GM18499 (cell line): Measurements from ENCODE around the gene ELANE.

Source experiments
- ATAC-seq: cut with Tn5 transposase; IDR thresholded peaks from one replicate; pipeline ENCODE4 v1.9.1; 2021; ENCODE audit warnings: moderate number of reproducible peaks; ENCODE audit not compliant: insufficient read depth, unreplicated experiment

Gene ELANE

DNA sequence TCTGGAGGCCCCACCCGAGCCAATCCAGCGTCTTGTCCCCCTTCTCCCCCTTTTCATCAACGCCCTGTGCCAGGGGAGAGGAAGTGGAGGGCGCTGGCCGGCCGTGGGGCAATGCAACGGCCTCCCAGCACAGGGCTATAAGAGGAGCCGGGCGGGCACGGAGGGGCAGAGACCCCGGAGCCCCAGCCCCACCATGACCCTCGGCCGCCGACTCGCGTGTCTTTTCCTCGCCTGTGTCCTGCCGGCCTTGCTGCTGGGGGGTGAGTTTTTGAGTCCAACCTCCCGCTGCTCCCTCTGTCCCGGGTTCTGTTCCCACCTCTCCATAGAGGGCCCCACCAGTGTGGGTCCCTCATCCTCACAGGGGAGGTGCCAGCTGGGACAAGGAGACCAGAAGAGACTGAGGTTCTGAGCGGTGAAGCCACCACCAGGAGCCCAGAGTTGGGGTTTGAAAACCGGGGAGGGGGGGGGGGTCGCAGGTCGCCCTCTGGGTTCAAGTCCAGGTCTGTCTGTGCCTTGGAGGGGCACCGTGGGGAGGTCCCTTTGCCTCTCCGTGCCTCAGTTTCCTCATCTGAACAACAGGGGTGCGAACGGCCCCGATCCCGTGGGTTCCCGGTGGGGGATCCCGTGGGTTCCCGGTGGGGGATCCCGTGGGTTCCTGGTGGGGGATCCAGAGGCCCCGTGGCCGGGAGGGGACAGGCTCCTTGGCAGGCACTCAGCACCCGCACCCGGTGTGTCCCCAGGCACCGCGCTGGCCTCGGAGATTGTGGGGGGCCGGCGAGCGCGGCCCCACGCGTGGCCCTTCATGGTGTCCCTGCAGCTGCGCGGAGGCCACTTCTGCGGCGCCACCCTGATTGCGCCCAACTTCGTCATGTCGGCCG is at the start of gene ELANE:
TSS of gene ELANE (plus strand) at position 168 of the 878 bp plus-strand sequence. CDS start at position 194, 26 bp downstream.
- ATAC-seq, result no peak

GRCh38 chr19:802498-803098 is 49.5 kb upstream of the ELANE start:
- ATAC-seq, result no peak

GRCh38 chr19:803099-803561 is 49.0 kb upstream of the ELANE start:
- no peak for ATAC-seq

GRCh38 chr19:803686-804418 is 48.3 kb upstream of the ELANE start:
- no peak for ATAC-seq

DNA sequence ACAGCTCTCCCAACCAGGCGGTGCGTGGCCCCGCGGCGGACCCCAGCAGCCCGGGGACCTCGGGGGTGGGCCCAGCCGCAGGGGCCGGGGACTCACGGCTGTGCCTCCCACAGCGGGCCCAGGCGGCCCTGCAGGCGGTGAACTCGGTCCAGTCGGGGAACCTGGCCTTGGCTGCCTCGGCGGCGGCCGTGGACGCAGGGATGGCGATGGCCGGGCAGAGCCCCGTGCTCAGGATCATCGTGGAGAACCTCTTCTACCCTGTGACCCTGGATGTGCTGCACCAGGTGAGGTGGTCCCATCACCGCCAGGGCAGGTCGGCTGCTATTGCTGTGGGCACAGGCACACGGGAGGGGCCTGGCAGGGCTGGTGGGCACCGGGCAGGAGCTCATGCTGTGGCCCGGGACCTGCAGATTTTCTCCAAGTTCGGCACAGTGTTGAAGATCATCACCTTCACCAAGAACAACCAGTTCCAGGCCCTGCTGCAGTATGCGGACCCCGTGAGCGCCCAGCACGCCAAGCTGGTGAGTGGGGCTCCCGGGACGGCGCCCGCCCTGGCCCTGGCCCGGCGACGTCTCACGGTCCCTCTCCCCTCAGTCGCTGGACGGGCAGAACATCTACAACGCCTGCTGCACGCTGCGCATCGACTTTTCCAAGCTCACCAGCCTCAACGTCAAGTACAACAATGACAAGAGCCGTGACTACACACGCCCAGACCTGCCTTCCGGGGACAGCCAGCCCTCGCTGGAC is 47.5 kb upstream of the ELANE start:
- ATAC-seq, result no peak

DNA sequence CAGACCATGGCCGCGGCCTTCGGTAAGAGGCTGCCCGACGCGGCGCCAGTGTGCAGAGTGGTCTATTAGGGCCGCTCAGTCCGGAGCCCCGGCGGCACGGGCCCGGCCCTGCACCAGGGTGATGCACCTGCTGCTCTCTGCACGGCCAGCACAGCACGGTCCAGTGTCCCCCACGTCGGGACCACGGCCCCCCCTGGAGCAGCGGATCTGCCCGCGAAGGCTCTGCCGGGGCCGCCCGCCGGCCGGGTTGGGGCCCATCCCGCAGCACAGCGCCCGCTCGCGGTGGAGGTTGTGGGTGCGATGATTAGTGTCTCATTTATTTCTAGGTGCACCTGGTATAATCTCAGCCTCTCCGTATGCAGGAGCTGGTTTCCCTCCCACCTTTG is 46.9 kb upstream of the ELANE start:
- ATAC-seq, result no peak

GRCh38 chr19:805600-806550 is 46.2 kb upstream of the ELANE start:
- no peak for ATAC-seq

DNA sequence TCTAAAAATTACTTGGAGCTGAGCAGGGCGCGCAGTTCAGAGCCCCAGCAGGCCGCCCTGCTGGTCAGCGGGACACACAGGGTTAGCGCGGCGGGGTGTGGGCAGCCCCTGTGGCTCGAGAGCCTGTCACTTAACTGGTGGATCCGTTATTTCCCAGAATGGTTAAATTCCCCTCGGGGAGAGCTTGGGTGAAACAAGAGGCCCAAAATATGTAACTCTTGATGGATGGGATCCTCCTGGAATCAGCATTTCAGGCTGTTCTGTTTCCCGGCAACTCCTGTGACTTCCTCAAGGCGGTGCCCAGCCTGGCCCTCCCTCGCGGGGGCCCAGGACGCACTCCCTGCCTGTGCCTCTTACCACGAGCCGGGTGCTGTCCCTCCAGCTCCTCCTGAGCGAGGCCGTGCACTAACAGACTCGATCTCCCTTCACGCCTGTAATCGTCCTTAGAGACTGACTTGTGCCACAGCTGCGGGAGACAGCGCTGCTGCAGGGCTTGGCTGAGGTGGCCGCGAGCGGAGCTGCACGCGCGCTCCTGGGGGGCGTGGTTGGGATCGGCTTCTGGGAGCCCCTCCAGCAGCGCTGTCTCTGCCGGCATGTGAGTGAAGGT is 45.2 kb upstream of the ELANE start:
- ATAC-seq, result no peak

DNA sequence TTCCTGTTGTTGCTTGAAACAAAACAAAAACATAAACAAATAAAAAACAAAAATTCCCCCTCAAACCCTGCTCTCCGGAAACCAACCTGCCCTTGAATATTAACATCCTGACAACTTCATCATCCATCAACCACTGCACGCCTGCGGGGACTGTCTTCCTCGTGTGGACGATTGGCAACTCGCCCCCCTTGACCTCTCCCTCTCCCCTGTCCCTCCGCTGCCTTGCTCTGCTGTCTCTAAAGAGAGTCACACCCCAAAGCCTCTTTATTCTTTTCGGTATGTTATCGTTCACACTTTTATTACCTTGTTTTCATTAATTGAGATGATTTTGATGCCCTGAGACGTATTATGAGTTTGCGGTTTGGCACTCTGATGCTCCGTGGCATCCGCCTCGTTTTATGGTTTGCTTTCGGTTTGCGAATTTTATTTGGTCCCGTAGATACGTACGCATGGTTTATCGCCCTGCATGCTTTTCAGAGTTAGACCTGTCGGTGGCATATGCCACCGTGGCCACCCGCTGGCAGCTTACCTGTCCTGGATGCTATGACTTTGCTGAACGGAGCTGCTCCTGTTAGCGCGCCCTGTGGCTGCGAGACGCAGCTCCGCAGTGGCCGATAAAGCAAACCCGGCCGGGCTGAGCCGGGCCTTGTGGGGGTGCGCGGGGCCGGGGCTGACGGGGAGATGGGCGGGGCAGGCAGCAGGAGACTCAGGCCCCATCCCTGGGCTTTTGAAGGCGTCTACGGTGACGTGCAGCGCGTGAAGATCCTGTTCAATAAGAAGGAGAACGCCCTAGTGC is 44.3 kb upstream of the ELANE start:
- ATAC-seq, result no peak

GRCh38 chr19:808423-808775 is 43.7 kb upstream of the ELANE start:
- no peak for ATAC-seq

DNA sequence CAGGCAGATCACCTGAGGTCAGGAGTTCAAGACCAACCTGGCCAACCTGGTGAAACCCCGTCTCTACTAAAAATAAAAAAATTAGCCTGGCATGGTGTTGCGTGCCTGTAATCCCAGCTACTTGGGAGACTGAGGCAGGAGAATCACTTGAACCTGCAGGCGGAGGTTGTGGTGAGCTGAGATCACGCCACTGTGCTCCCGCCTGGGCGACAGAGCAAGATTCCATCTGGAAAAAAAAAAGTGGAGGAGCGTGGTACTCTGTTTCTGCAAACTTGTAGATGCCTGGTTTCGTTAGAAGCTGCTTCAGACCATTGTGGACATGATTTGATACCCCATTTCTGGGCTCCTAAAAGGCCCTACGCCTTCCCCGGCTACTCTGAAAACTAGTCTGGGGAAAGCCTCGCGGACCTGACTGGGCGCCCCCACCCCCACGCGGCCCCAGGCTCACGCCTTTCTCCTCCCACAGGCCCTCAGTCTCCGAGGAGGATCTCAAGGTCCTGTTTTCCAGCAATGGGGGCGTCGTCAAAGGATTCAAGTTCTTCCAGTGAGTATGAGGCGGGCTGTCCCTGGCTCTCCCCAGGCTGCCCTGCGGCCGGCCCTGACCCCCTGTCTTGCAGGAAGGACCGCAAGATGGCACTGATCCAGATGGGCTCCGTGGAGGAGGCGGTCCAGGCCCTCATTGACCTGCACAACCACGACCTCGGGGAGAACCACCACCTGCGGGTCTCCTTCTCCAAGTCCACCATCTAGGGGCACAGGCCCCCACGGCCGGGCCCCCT is 41.8 kb upstream of the ELANE start:
- ATAC-seq, result no peak

DNA sequence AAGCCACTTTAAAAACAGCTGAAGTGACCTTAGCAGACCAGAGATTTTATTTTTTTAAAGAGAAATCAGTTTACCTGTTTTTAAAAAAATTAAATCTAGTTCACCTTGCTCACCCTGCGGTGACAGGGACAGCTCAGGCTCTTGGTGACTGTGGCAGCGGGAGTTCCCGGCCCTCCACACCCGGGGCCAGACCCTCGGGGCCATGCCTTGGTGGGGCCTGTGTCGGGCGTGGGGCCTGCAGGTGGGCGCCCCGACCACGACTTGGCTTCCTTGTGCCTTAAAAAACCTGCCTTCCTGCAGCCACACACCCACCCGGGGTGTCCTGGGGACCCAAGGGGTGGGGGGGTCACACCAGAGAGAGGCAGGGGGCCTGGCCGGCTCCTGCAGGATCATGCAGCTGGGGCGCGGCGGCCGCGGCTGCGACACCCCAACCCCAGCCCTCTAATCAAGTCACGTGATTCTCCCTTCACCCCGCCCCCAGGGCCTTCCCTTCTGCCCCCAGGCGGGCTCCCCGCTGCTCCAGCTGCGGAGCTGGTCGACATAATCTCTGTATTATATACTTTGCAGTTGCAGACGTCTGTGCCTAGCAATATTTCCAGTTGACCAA is 41.1 kb upstream of the ELANE start:
- ATAC-seq, result no peak

DNA sequence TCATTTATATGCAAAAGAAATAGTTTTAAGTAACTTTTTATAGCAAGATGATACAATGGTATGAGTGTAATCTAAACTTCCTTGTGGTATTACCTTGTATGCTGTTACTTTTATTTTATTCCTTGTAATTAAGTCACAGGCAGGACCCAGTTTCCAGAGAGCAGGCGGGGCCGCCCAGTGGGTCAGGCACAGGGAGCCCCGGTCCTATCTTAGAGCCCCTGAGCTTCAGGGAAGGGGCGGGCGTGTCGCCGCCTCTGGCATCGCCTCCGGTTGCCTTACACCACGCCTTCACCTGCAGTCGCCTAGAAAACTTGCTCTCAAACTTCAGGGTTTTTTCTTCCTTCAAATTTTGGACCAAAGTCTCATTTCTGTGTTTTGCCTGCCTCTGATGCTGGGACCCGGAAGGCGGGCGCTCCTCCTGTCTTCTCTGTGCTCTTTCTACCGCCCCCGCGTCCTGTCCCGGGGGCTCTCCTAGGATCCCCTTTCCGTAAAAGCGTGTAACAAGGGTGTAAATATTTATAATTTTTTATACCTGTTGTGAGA is 40.5 kb upstream of the ELANE start:
- no peak for ATAC-seq

DNA sequence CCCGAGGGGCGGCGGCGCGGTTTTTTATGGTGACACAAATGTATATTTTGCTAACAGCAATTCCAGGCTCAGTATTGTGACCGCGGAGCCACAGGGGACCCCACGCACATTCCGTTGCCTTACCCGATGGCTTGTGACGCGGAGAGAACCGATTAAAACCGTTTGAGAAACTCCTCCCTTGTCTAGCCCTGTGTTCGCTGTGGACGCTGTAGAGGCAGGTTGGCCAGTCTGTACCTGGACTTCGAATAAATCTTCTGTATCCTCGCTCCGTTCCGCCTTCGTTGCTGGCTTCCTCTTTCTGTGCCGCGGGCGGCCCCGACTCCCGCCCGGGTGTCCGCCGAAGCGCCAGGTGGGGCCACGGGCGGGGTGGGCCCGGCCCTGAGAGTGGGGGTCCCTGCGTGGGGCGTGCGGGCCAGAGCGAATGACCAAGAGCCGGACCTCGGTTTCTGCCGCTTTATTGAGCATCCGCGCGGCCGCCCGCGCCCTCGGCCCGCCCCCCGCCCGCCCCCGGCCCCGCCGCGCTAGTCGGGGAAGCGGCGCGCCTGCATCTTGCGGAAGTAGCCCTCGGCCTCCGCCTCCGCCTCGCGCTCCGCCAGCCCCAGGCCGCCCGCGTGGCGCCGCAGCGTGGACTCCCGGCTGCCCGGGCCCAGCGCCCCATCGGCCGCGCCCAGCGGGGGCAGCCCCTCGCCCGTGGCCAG is 39.9 kb upstream of the ELANE start:
- no peak for ATAC-seq

- ATAC-seq, result no peak
Measured at GRCh38 chr19:812747-813218, 39.3 kb upstream of the ELANE start.
